HG02938 (cell line): ENCODE measurements around the gene CCDC186.

Source experiments
- ATAC-seq: cut with Tn5 transposase; IDR thresholded peaks from one replicate; pipeline ENCODE4 v1.9.1; 2021; ENCODE audit warnings: mild to moderate bottlenecking, moderate library complexity; ENCODE audit not compliant: unreplicated experiment

CCDC186 gene

GRCh38 chr10:114173921-114174694, at the start of gene CCDC186:
CCDC186 (minus strand) TSS chr10:114174203; CDS start chr10:114163268, 10,935 bp downstream.
- peak; percentile 98 for ATAC-seq

- no peak for ATAC-seq
Observed at GRCh38 chr10:114223066-114223465, 49.1 kb upstream of the CCDC186 start.

- ATAC-seq, result no peak
Observed at GRCh38 chr10:114221235-114221634, 47.2 kb upstream of the CCDC186 start.

DNA sequence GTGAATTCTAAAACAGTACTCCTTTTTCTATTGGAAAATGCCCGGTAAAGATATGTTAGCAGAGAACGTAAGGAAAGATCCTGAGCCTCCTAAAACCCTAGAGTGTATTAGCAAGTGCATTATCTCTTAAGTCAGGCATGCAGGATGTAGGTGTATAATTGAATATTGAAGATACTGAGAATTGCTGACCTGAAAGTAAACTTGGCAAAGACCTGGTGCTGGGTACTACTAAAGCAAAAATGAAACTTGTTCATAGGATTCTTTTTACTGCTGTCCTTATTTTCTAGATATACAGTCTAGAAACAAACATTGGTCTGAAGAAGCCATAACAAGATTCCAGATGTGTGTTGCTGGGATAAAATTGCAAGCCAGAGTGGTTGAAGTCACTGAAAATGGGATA, 46.3 kb upstream of the CCDC186 start:
- no peak for ATAC-seq

DNA sequence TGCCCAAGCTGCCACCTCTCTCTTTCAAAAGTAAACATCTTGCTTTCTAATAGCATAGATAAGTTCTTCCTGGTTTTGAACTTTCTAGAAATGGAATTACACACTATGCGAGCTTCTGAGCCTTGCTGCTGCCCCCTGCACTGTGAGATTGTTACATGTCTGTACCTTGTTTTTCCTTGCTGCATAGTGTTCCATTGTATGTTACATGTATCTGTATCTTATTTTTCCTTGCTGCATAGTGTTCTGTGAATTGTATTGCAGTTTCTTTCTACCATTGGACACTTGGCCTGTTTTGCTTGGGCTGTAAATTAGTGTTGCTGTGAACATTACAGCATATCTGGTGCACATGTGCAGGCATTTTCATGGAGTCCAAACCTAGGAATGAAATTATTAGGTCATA, 41.0 kb upstream of the CCDC186 start:
- no peak for ATAC-seq

- no peak for ATAC-seq
Observed at GRCh38 chr10:114212153-114212552, 38.1 kb upstream of the CCDC186 start.

GRCh38 chr10:114208351-114208750, 34.3 kb upstream of the CCDC186 start:
- no peak for ATAC-seq

GRCh38 chr10:114207349-114207748, 33.3 kb upstream of the CCDC186 start:
- no peak for ATAC-seq

GRCh38 chr10:114206902-114207301, 32.9 kb upstream of the CCDC186 start:
- no peak for ATAC-seq

DNA sequence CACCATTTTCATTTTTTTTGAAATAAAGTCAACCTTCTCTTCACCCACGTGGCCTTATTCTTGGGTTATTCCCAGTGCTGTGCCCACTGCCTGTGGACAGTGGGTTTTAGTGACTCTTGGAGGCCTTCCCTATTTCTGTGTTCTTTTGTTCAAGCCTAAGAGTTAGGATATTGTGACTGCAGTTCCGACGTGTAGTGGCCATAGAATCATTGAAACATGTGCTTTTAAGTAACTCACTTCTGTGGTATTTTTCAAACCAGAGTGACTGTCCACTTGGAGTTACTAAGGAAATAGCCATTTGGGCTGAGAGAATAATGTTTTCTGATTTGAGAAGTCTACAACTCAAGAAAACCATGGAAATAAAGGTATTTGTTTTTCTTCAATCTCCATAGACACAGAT, 28.8 kb upstream of the CCDC186 start:
- no peak for ATAC-seq

- no peak for ATAC-seq
Observed at GRCh38 chr10:114199239-114199638, 25.2 kb upstream of the CCDC186 start.

GRCh38 chr10:114195079-114195478, 21.1 kb upstream of the CCDC186 start:
- peak; percentile 97 for ATAC-seq

DNA sequence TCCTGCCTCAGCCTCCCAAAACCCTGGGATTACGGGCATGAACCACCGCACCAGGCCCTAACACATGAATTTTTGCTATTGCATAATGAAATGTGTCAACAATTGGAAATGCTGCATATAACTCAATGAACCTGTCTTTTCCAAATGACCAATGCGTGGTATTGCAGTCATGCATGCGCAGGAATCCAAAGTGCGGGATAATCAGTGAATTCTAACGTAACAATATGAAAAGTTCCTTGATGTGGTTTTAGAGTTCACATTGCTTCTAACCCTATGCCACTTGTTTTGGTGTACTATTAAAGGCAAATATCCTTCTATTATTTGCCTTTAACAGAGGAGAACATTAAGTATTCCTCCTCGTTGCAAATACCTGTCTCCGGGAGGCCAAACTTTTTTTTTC, 15.7 kb upstream of the CCDC186 start:
- ATAC-seq, result no peak

- no peak for ATAC-seq
Observed at GRCh38 chr10:114188900-114189299, 14.9 kb upstream of the CCDC186 start.

DNA sequence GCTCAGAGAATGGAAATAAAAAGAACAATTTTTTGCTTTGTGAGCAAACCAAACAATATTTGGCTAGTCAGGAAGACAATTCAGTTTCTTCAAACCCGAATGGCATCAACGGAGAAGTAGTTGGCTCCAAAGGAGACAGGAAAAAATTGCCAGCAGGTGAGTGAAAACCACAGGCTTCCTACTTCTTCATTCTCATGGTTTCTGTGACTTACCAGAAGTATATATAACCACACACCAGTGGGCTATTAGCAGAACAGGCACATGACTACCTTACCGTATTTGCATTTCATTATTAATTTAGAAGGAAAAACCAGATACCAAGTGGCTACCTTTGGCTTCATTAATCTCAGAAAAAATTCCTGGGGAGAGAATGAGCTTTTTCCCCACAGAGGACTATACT, 14.0 kb upstream of the CCDC186 start:
- ATAC-seq, result no peak

GRCh38 chr10:114184276-114184675, 10.3 kb upstream of the CCDC186 start:
- no peak for ATAC-seq

DNA sequence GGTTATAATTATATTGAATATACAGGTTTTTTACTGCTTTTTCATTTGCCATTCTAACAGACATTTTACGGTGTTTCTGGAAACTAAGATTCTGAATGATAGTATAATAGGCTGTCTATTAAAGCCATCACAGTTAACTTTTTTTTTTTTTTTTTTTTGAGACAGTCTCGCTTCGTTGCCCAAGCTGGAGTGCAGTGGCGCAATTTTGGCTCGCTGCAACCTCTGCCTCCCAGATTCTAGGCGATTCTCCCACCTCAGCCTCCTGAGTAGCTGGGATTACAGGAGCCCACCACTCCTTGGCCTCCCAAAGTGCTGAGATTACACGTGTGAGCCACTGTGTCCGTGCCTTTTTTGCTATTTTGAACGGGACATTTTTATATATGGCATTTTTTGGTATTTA, 9.6 kb upstream of the CCDC186 start:
- no peak for ATAC-seq

- no peak for ATAC-seq
Observed at GRCh38 chr10:114181971-114182370, 8.0 kb upstream of the CCDC186 start.

DNA sequence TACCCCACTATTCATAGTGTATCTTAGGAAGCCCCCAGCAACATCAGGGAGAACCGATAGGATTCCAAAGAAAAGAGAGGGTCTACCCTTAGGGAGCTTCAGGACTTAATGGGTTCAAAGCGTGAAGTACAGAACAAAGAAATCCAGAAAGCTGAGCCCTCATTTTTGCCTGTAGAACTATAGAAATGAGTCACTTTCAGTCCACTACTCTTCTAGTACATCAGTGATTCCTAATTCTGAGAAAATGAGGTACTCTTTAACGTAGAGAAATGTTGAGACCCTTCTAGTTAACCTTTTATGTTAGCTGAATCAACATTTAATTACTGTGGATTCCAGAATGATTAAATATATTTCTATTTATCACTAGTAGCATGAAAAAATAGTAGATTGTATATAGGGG, 6.9 kb upstream of the CCDC186 start:
- peak; percentile 57 for ATAC-seq

DNA sequence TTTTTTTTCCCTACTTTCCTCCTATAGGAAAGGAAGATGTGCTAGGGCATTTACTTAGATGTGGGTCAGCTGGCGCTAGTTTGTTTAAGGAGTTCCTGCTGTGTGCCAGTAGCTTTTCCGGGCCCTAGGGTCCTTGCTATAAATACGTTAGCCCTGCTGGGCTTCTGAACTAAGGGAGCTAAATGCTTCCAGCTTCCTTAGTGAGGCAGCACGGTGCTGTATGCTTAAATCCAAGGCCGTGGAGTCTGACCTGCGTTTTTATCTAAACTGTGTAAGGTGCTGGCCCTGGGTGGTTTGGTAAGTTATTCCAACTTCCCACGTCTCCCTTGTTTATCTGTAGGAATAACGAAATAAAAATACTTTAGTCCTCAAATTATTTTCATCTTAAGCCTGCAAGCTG, 5.7 kb upstream of the CCDC186 start:
- ATAC-seq, result no peak

GRCh38 chr10:114179148-114179547, 5.1 kb upstream of the CCDC186 start, which contains the start of gene TDRD1:
TDRD1 (plus strand) TSS chr10:114179353; CDS start chr10:114187832, 8,479 bp downstream.
- no peak for ATAC-seq

- no peak for ATAC-seq
Observed at GRCh38 chr10:114176511-114176910, 2.5 kb upstream of the CCDC186 start.

- ATAC-seq, result no peak
Observed at GRCh38 chr10:114175667-114176066, 1.7 kb upstream of the CCDC186 start.
